Immature natural killer cell (primary cell): Measurements from ENCODE around the gene ALDH8A1. TPM values are rescaled to one million over a fixed set of nuclear protein-coding genes. Genes with fewer than 3 reads are reported as not detected.

Experiments used
- DNase-seq, 3 donors: peaks; one replicate each; pipeline ENCODE4 v3.0.0; 2022; ENCODE audit warnings: mixed read lengths in 1 of 3
- H3K27ac Mint-ChIP-seq, 6 donors: one replicate each; pipeline ENCODE4 v1.8.0; 2020; ENCODE audit warnings: mixed read lengths in 6 of 6, mild to moderate bottlenecking in 5 of 6, inconsistent platforms in 4 of 6, moderate library complexity in 3 of 6
- H3K27me3 Mint-ChIP-seq, 3 donors: one replicate each; pipeline ENCODE4 v1.8.0; 2020 to 2021; ENCODE audit warnings: low read depth in 3 of 3, mild to moderate bottlenecking in 3 of 3, mixed read lengths in 3 of 3, moderate library complexity in 3 of 3, inconsistent platforms in 1 of 3
- H3K36me3 Mint-ChIP-seq, 3 donors: one replicate each; pipeline ENCODE4 v1.8.0; 2020; ENCODE audit warnings: mixed read lengths in 3 of 3, inconsistent platforms in 2 of 3, mild to moderate bottlenecking in 2 of 3
- H3K4me1 Mint-ChIP-seq, 2 donors: one replicate each; pipeline ENCODE4 v1.8.0; 2020; ENCODE audit warnings: inconsistent platforms in 2 of 2, mild to moderate bottlenecking in 2 of 2, mixed read lengths in 2 of 2, moderate library complexity in 1 of 2
- H3K4me3 Mint-ChIP-seq, 5 donors: one replicate each; pipeline ENCODE4 v1.8.0; 2020; ENCODE audit warnings: mild to moderate bottlenecking in 5 of 5, mixed read lengths in 5 of 5, inconsistent platforms in 3 of 5, moderate library complexity in 3 of 5
- H3K9me3 Mint-ChIP-seq, 6 donors: one replicate each; pipeline ENCODE4 v1.8.0; 2020; ENCODE audit warnings: mild to moderate bottlenecking in 6 of 6, mixed read lengths in 6 of 6, inconsistent platforms in 4 of 6, moderate library complexity in 3 of 6
- polyA plus RNA-seq, 3 donors: library from polyadenylated mRNA; unstranded; fragments of 300-500 nt; fragmentation: Illumina TruSeq; gene quantifications; one replicate each; pipeline ENCODE4 v1.2.3, GENCODE V29; 2021

The ALDH8A1 gene
- polyA plus RNA-seq, 3 donors from 2014 or later = 0.10 TPM; not detected in 2

DNA sequence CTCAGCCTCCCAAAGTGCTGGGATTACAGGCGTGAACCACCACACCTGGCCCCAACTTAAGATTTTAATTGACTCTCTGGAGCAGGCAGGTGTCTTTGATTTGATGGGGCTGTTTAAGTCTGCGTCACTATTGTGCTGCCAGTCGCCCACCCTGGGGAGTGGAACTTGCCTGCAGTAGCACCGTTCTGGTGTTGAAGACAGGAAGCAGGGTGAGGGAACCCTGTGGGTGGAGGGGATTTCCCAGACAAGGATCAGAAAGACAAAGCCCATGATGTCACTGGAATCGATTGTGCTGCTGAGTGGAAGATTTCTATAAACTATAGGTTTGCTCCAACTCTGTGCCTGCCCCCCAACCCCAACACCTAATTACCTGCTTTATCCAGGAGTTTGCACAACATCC is 11.0 kb downstream of the ALDH8A1 start:
- Mint-ChIP-seq H3K9me3 (no peaks in the 10 kb centered on the region), H3K27me3 (peaks cover 0 to 6% (median 0%) of the 10 kb centered on the region in 3 donors), H3K27ac (no peak overlapping the region), H3K36me3 (peaks cover 0 to 5% (median 0%) of the 10 kb centered on the region in 3 donors), H3K4me3 (no peak overlapping the region), H3K4me1 (no peaks in the 10 kb centered on the region)
- no peak for DNase-seq

DNA sequence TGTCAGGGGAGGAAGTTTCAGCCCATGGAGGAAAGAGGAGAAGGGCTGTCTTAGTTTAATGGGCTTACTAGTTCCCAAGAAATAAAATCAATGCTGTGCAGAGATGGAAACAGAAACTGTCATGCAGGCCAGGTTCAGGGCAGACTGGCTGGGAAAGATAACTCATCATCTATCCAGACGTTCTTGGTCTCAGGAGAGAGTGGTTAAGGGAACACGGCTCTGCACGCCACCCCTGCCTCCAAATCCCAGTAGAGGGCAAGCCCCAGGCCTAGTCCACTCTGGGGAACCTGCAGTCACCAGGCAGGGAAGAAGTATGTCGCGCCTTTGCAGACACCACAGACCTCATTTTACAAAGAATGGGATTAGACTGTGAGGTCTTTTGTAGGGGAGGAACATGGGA is 12.5 kb downstream of the ALDH8A1 start:
- no peaks in the 10 kb centered on the region for H3K9me3 Mint-ChIP-seq
- no peak overlapping the region for H3K4me3 Mint-ChIP-seq
- peaks cover 0 to 6% (median 0%) of the 10 kb centered on the region in 3 donors for H3K36me3 Mint-ChIP-seq
- H3K4me1 Mint-ChIP-seq = no peaks in the 10 kb centered on the region
- DNase-seq = no peak
- H3K27ac Mint-ChIP-seq = no peak overlapping the region
- H3K27me3 Mint-ChIP-seq = peaks cover 0 to 4% (median 0%) of the 10 kb centered on the region in 3 donors

DNA sequence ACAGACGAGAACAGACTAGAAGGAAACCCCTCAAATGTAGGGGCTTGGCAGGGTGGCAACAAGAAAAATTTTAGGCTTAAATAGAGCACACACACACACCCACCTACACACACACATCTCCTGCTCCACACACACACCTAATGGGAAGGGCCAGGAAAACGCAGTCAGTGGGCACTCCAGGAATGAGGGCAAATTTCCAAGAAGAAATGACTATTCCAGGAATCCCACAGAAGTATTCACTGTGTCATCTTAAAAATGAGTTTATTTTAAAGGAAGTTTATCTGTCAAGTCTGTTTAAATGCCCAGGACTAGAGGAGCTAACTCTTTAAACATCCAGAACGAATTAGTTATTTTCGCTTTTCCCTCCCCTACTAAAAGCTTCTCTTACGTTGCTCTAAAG is 13.0 kb downstream of the ALDH8A1 start:
- H3K36me3 Mint-ChIP-seq = peaks cover 3 to 10% (median 4%) of the 10 kb centered on the region in 3 donors
- DNase-seq = no peak
- no peaks in the 10 kb centered on the region for H3K9me3 Mint-ChIP-seq
- H3K27me3 Mint-ChIP-seq = peaks cover 0 to 4% (median 0%) of the 10 kb centered on the region in 3 donors
- H3K4me1 Mint-ChIP-seq = no peaks in the 10 kb centered on the region
- H3K4me3 Mint-ChIP-seq = no peak overlapping the region
- peak overlapping the region in 1 of 6 donors; percentile 14 for H3K27ac Mint-ChIP-seq

DNA sequence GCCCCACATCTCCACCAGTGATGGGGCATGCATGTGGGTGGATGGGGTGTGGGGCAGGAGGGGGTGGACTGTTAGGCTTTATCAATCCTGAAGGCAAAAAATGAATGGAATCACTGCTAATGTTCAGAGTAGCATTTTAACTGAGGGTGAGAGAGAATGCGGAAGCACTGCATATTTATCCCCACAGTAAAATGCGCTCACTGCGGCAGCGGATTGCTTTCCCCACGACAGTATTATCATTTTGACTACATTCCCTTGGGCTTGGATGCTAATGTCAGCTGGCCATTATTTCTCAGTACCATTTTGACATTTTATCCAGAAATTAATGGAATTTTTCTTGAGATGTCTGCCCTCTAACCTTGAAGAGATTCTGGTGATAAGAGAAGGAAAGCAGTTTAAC is 13.4 kb downstream of the ALDH8A1 start:
- no peak for DNase-seq
- H3K27ac Mint-ChIP-seq = peak overlapping the region in 1 of 6 donors; percentile 14

DNA sequence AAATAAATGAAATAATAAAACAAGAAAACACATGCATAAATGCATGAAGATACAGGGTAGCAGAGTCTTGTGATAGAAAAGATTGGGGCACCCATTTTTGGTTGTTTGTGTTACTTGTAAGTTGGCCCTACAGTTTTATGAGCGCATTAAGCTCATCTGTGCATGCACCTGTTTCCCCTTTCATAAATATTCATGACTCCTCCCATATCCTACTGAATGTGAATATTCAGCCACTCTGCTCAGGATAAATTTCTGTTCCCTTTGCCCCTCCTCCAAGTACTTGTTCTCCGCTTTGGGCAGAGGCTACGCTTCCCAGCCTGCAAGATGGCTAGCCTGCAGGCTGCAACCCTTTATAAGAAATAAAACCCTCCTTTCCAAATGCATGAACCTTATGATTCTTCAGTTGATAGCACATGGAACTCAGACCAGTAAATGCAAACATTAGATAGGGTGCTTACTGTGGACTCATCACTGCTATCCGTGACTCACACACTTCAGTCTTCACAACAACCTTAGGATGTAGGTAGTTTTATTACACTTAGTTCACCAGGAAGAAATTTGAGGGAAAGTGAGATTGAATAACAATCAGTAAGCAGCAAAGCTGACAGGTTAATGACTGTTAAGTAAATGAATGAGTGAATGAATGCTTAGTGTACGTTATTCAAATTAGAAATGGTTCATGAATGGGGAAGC is 15.0 kb downstream of the ALDH8A1 start:
- no peak for DNase-seq

More for the DNA sequence above, 13.4 kb downstream of the ALDH8A1 start:
- Mint-ChIP-seq H3K36me3 (peaks cover 4 to 13% (median 6%) of the 10 kb centered on the region in 3 donors), H3K9me3 (no peaks in the 10 kb centered on the region), H3K4me1 (no peaks in the 10 kb centered on the region), H3K27me3 (peaks cover 0 to 4% (median 0%) of the 10 kb centered on the region in 3 donors), H3K4me3 (no peak overlapping the region)

DNA sequence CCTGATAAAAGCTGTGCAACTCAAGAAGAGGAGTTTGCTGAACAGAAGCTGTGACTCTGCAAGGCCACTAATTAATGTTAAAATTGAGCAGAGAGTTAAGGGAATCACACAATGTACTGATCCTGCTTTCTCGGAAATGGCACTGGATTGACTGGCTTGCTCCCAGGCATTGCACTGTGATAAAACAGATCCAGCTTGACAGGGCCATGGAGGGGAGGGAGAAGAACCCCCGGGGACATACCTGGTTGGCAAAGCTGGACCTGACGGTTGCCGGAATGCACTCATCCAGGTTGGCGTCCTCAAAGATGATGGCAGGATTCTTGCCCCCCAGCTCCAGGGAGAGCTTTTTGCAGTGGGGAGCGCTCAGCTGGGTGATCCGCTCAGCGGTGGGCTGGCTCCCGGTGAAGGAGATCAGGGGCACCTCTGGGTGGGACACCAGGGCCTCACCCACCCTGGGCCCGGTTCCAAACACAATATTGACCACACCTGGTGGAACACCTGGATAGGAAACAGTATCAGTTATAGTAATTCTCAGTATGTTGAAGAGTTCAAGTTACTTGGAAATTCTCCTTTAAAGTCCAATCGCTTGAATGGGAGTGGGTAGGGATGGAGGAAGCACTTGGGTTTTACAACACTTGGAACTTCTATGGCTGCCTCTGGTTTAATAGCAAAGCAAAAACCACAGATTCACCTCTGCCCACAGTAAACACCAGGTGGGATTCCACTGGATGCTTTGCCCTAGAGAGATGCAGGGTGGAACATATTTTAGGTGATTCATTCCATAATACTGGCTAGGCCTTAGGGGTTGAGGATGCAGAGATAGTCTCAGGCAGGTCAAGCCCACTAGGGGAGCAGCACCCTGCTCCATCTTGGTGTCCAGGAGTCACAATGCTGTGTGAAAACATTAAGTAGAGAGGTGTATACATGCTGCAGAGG is 17.1 kb downstream of the ALDH8A1 start:
- Mint-ChIP-seq H3K4me1 (no peaks in the 10 kb centered on the region), H3K9me3 (no peaks in the 10 kb centered on the region), H3K4me3 (no peak overlapping the region), H3K27ac (no peak overlapping the region), H3K27me3 (peaks cover 0 to 4% (median 0%) of the 10 kb centered on the region in 3 donors), H3K36me3 (peaks cover 14 to 36% (median 23%) of the 10 kb centered on the region in 3 donors)
- DNase-seq = no peak

More for the DNA sequence above, 15.0 kb downstream of the ALDH8A1 start:
- Mint-ChIP-seq H3K36me3 (peaks cover 6 to 19% (median 9%) of the 10 kb centered on the region in 3 donors), H3K4me3 (no peak overlapping the region), H3K9me3 (no peaks in the 10 kb centered on the region), H3K27ac (no peak overlapping the region), H3K27me3 (peaks cover 0 to 4% (median 0%) of the 10 kb centered on the region in 3 donors), H3K4me1 (no peaks in the 10 kb centered on the region)

DNA sequence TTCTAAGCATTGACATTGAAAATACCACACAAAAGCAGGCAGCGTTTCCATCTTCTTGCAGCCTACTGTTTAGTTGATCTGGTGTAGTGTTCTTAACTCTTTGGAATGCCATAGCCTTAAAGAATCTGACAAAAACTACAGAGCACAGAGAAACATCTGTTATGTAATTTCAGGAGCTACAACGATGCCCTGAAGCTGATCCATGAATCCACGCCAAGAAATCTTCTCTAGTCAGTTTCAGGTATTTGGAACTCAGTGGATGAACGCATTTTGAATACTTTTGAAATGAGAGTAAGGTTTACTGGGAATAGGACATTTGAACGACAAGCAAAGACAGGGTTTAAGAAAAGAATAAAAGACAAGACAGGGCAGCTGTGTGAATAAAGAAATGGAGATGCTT is 17.8 kb downstream of the ALDH8A1 start:
- H3K27me3 Mint-ChIP-seq = peaks cover 0 to 4% (median 0%) of the 10 kb centered on the region in 3 donors
- no peak overlapping the region for H3K27ac Mint-ChIP-seq
- H3K4me3 Mint-ChIP-seq = no peak overlapping the region
- no peaks in the 10 kb centered on the region for H3K4me1 Mint-ChIP-seq
- H3K9me3 Mint-ChIP-seq = no peaks in the 10 kb centered on the region
- peaks cover 14 to 36% (median 26%) of the 10 kb centered on the region in 3 donors for H3K36me3 Mint-ChIP-seq
- DNase-seq = no peak

DNA sequence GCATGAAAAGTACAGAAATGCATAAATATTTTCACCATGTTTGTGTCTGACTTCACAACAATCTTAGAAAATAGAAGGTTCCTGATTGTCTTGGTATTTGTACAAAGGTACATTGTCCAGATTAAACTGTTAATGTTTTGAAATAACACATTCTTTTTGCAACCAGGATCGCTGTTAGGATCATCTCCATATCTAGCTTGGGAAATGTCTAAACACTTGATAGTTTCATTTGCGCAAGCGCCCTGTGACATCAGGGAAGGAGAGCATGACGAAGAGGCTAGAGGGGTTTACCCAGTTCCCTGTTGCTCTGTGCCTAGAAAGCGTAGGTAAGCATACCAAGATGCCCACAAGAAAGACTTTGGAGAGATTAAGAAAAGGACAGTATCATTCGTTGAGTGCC is 19.4 kb downstream of the ALDH8A1 start:
- H3K27me3 Mint-ChIP-seq = peaks cover 0 to under 1% (median 0%) of the 10 kb centered on the region in 3 donors
- DNase-seq = no peak
- H3K9me3 Mint-ChIP-seq = no peaks in the 10 kb centered on the region
- H3K36me3 Mint-ChIP-seq = peaks cover 22 to 35% (median 33%) of the 10 kb centered on the region in 3 donors
- H3K4me3 Mint-ChIP-seq = no peak overlapping the region
- no peaks in the 10 kb centered on the region for H3K4me1 Mint-ChIP-seq
- no peak overlapping the region for H3K27ac Mint-ChIP-seq

DNA sequence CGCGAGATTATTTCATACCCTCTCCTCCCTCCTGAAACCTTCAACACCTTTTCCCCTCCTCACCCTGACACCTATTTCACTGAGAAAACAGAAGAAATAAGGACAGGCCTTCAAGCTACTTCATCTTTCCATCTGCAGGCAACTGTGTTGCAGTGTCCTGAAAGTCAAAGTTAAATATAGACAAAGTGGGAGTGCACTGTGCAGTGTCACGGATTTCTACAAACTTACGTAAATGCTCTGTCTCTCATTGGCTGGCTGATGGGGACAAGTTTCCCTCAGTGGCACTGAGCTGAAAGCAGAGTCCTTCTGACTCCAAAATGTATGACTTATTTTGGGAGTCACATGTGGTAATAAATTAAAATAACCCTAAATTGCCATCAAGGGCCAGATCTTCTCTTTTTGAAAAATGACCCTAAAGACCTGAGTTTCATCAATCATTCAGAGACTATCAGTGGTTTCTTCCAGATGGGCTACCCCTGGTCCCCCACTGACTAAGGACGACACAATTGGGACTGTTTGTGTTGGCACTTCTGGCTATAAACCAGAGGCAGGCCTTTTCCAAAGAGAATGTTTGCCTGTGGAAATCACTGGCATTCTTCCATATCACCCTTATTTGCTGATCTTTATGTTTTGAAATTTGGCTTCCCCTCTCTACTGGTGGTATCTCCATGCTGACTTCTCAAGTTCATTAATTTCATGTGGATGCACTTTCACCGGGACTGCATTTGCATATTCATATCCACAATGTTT is 21.6 kb downstream of the ALDH8A1 start:
- H3K9me3 Mint-ChIP-seq = no peaks in the 10 kb centered on the region
- peaks cover 22 to 39% (median 30%) of the 10 kb centered on the region in 3 donors for H3K36me3 Mint-ChIP-seq
- H3K27me3 Mint-ChIP-seq = no peaks in the 10 kb centered on the region
- no peaks in the 10 kb centered on the region for H3K4me1 Mint-ChIP-seq
- no peak overlapping the region for H3K27ac Mint-ChIP-seq
- no peak for DNase-seq
- no peak overlapping the region for H3K4me3 Mint-ChIP-seq

DNA sequence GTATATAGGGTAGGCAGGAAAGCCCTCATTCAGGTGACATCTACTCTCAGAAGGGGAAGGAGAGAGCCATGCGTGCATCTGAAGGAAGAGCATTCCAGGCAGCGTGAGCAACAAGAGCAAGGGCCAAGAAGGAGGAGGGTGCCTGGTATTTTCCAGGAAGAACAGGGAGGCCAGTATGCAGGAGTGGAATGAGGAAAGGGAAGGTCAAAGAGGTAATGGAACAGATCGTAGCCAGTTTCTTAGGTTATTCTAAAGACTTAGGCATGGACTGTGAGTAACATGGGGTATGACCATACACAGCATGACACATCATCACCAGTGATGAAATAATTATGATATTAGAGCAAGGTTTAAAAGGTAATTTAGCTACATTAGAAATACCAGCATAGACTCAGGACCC is 24.1 kb downstream of the ALDH8A1 start:
- Mint-ChIP-seq H3K27ac (no peak overlapping the region), H3K9me3 (no peaks in the 10 kb centered on the region)
- no peak for DNase-seq

DNA sequence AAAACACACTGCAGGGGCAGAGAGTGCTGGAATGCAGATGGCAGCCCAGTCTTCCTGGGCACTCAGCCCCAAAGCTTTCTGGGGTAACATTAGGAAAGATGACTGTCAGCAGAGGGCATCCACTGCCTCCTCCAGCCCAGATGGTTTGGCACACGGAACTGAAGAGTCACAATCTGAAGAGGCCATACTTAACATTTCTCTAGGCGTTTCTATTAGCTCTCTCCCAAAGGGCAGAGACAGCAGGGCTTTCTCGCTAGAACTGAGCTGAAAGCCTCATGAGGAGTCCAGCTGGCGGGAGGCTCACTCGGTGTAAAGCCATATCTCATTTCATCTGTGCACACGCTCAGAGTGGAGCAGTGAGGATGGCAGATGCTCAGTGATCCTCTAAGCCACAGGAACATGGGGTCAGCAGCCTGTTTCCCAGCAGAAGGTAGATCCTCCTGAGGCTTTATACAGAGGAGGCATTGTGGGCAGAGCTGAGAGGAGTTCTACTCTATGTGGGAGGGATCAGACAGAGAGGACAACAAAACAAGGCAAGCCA is 28.1 kb downstream of the ALDH8A1 start:
- Mint-ChIP-seq H3K4me3 (no peak overlapping the region), H3K9me3 (no peaks in the 10 kb centered on the region), H3K36me3 (peaks cover 7 to 26% (median 11%) of the 10 kb centered on the region in 3 donors), H3K4me1 (no peaks in the 10 kb centered on the region), H3K27me3 (peaks cover 0 to 2% (median 0%) of the 10 kb centered on the region in 3 donors), H3K27ac (no peak overlapping the region)
- no peak for DNase-seq

More for the DNA sequence above, 24.1 kb downstream of the ALDH8A1 start:
- H3K4me1 Mint-ChIP-seq = no peaks in the 10 kb centered on the region
- H3K27me3 Mint-ChIP-seq = peaks cover 0 to 2% (median 0%) of the 10 kb centered on the region in 3 donors
- peaks cover 18 to 37% (median 23%) of the 10 kb centered on the region in 3 donors for H3K36me3 Mint-ChIP-seq
- no peak overlapping the region for H3K4me3 Mint-ChIP-seq

DNA sequence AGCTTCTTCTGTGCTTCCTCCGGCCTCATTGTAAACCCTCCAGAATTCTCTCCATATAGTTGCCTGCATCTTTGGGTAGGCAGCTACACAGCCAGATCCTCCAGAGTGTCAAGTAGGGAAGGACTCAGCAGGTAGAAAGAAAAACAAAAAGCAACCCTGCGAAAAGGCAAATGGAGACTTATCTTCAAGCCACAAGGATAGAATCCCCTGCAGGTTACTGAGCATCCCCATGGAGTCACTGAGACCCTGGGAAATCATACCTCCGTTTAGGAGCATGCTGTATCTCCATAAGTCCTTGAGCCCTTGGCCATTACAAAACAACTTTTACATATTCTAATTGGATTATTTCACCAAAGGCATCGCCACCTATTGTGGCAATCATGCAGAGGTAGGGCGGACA is 28.6 kb downstream of the ALDH8A1 start:
- Mint-ChIP-seq H3K27ac (no peak overlapping the region), H3K4me3 (no peak overlapping the region), H3K36me3 (peaks cover 10 to 30% (median 15%) of the 10 kb centered on the region in 3 donors), H3K27me3 (peaks cover 0 to 2% (median 0%) of the 10 kb centered on the region in 3 donors), H3K9me3 (no peaks in the 10 kb centered on the region), H3K4me1 (no peaks in the 10 kb centered on the region)
- DNase-seq = no peak

DNA sequence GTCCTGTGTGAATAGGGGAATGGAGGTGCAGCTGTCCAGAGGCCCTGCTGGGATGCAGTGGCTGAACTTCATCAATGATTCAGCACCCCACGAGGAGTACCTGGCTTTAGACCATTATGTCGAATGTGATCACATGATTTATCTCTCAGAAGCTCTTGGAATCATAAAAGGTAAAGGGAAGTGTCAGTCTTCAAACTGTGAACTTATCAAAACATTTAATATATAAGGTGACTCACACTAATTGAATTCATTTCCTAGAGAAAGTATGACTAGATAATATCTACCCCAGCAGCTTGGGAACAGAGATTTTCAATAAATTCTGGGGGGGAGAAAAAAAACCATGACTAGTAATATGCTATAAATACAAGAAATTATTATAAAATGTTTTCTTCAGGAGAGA is 29.5 kb downstream of the ALDH8A1 start:
- H3K4me1 Mint-ChIP-seq = no peaks in the 10 kb centered on the region
- H3K36me3 Mint-ChIP-seq = peaks cover 6 to 32% (median 15%) of the 10 kb centered on the region in 3 donors
- H3K27me3 Mint-ChIP-seq = peaks cover 0 to 2% (median 0%) of the 10 kb centered on the region in 3 donors

More for the DNA sequence above, 29.5 kb downstream of the ALDH8A1 start:
- no peak overlapping the region for H3K4me3 Mint-ChIP-seq
- H3K27ac Mint-ChIP-seq = no peak overlapping the region
- no peaks in the 10 kb centered on the region for H3K9me3 Mint-ChIP-seq
- no peak for DNase-seq
